HepG2 (cell line): ENCODE measurements around the gene SLC6A14. TPM values are rescaled to one million over a fixed set of nuclear protein-coding genes. Genes with fewer than 3 reads are reported as not detected.

ENCODE experiments used
- polyA plus RNA-seq, 8 experiments: library from polyadenylated mRNA; depleted of rRNA in 3 of 8; stranded (reverse) in 7 of 8; unstranded in 1 of 8; fragments of >200 nt; fragmentation: Illumina TruSeq in 4 of 8; extraction: Trizol in 4 of 8; gene quantifications; 2 replicates each; pipeline versions ENCODE4 v1.2.1 to v1.2.3, GENCODE V29; 2011 to 2016; ENCODE audit warnings: low read depth in 4 of 8, missing spikeins in 1 of 8, mixed read lengths in 1 of 8; ENCODE audit not compliant: insufficient read depth in 1 of 8
- small RNA-seq, 3 experiments: library from RNA; depleted of rRNA; stranded (forward); fragments of <200 nt; gene quantifications; one replicate each; pipeline ENCODE3, GENCODE V24; 2012; ENCODE audit warnings: low read depth in 2 of 3, low replicate concordance in 1 of 3; ENCODE audit not compliant: insufficient read length in 3 of 3, insufficient read depth in 2 of 3
- total RNA-seq, 5 experiments: library from RNA; depleted of rRNA; stranded (reverse); fragments of >200 nt; fragmentation: Illumina TruSeq; extraction: Trizol; gene quantifications; 2 replicates each; pipeline ENCODE4 v1.2.3, GENCODE V29; 2016; ENCODE audit warnings: low read depth in 1 of 5

Gene SLC6A14
- total and polyA plus RNA-seq, 2 of the 13 experiments (the other 11 are each of a cell fraction or from before 2014, with no cell fraction given) = 22.6 to 70.2 TPM

Small RNA genes lying within 50 kb of the gene (small RNA-seq; reads per million reads assigned to genes)
- 0.10 to 1.9 (median 0.33) reads per million in 3 experiments for gene RNU6-154P

Other genes starting within 250 kb of the SLC6A14 start
- not detected in 2 replicates for gene CT83, start 26.4 kb downstream of the SLC6A14 start, total RNA-seq (2016; rRNA removed; fragmentation: Illumina TruSeq; extraction: Trizol)
- gene CT83, start 26.4 kb downstream of the SLC6A14 start, polyA plus RNA-seq (2011; rRNA removed) = not detected in 2 replicates